K562 treated with DMSO at 1 percent for 48 hours (cell line): Measurements from ENCODE around the gene DAZL. TPM values are rescaled to one million over a fixed set of nuclear protein-coding genes. Genes with fewer than 3 reads are reported as not detected.

Experiments used
- total RNA-seq: library from RNA; unstranded; fragments of 300-600 nt; gene quantifications from 2 replicates; pipeline ENCODE4 v1.2.3, GENCODE V29; 2022; ENCODE audit warnings: low replicate concordance; ENCODE audit errors: extremely low read depth

The DAZL gene
- not detected in 2 replicates for total RNA-seq

DNA sequence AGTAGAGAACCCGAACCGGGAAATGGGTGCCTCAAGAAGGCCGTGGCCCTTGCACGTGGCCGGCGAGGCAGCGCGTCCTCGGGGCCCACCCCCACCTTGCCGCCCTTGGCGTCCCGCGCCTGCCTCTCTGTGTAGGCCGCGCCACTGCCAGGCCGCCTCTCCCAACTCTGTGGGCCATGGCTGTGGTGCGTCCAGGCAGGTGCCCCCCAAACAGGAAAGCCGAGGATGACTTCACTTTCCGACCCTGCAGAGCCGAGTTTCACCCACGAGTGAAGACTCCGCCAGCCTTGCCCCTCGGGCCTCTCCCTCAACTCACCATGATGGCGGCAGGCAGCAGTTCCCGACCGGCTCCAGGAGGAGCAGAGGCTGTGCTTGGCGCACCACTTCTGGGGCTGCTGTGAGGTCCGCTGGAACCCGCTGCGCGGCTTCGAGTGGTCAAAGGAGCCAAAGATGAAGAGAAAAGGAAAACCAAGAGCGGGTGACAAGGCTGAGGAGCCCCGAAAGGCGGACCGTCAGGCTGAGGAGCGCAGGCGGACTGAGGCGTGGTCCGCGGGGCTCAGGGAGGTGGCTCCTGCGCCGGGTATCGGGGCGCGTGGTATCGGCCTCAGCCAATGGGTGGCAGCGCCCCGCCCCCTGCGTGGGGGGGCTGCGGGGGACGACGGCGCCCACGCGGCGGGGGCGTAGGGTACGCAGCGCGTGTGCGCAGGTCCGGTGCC lies at the start of gene DAZL:
Gene DAZL, minus strand, starts transcription at position 537 of the 716 bp plus-strand sequence. Its CDS starts 218 bp downstream, at position 319.

Other genes starting within 250 kb of the DAZL start
- not detected in 2 replicates for gene RFTN1, start 91.7 kb downstream of the DAZL start, total RNA-seq